ENCODE measurements around the gene CSNK1E. TPM values are rescaled to one million over a fixed set of nuclear protein-coding genes. Genes with fewer than 3 reads are reported as not detected.

Gene CSNK1E
- polyA plus RNA-seq, 1 donor (not counting 4 experiments of a cell fraction or from before 2014, with no cell fraction given), result 168 TPM

GRCh38 chr22:38292694-38293093 is 24.5 kb downstream of the CSNK1E start:
- DNase-seq (ENCODE audit: low read depth, low spot score) (no peak), FAIRE-seq (no peak)
- dilution Hi-C loops (cut with MboI; ENCODE audit: extremely low pct_ligation_motif_present, low sequenced_read_pairs), result no loop called here
- Histone ChIP-seq H2AFZ (ENCODE audit: control insufficient read depth, low read length) (no peak overlapping the region), H3K79me2 (ENCODE audit: control insufficient read depth, insufficient read depth, low read length) (peaks cover 21% of the 10 kb centered on the region), H3K27me3 (ENCODE audit: control insufficient read depth, extremely low read depth, insufficient read depth, low read length) (no peaks in the 10 kb centered on the region), H3K27ac (ENCODE audit: control insufficient read depth, insufficient read depth, low read length) (no peak overlapping the region), H4K20me1 (ENCODE audit: control insufficient read depth, extremely low read depth, insufficient read depth, low read length) (peaks cover 3% of the 10 kb centered on the region), H3K9ac (ENCODE audit: control insufficient read depth, extremely low read depth, insufficient read depth, low read length) (no peak overlapping the region), H3K4me3 (ENCODE audit: control insufficient read depth in 2 of 3, extremely low read depth in 1 of 3, insufficient read depth in 2 of 3, low read depth in 1 of 3, low read length in 3 of 3) (no peak overlapping the region), H3K9me3 (ENCODE audit: control insufficient read depth, low read depth, low read length) (no peaks in the 10 kb centered on the region), H3K36me3 (ENCODE audit: control insufficient read depth in 2 of 2, extremely low read depth in 1 of 2, insufficient read depth in 2 of 2, low read length in 2 of 2) (peaks cover 56 to 76% of the 10 kb centered on the region in 2 experiments), H3K9me1 (ENCODE audit: control insufficient read depth, extremely low read depth, insufficient read depth, low read length) (no peaks in the 10 kb centered on the region), H3K4me2 (ENCODE audit: control insufficient read depth, extremely low read depth, insufficient read depth, low read depth, low read length) (no peak overlapping the region), H3K4me1 (ENCODE audit: control insufficient read depth, extremely low read depth, insufficient read depth, low read length) (no peaks in the 10 kb centered on the region)
- TF ChIP-seq EZH2 (IDR thresholded peaks at IDR 0.05; ENCODE audit: low read length), result no peak
- TF ChIP-seq CTCF (optimal IDR thresholded peaks at IDR 0.05 in 1 of 3, IDR thresholded peaks at IDR 0.05 in 1 of 3, conservative IDR thresholded peaks at IDR 0.05 in 1 of 3; ENCODE audit: extremely low read depth in 1 of 3, insufficient read depth in 2 of 3, low read length in 3 of 3), result no peak

GRCh38 chr22:38291201-38291777 is 25.9 kb downstream of the CSNK1E start:
- Histone ChIP-seq H3K36me3 (ENCODE audit: control insufficient read depth in 2 of 2, extremely low read depth in 1 of 2, insufficient read depth in 2 of 2, low read length in 2 of 2) (peaks cover 47 to 67% of the 10 kb centered on the region in 2 experiments), H2AFZ (ENCODE audit: control insufficient read depth, low read length) (no peak overlapping the region), H3K9ac (ENCODE audit: control insufficient read depth, extremely low read depth, insufficient read depth, low read length) (no peak overlapping the region), H3K27ac (ENCODE audit: control insufficient read depth, insufficient read depth, low read length) (no peak overlapping the region), H3K4me3 (ENCODE audit: control insufficient read depth in 2 of 3, extremely low read depth in 1 of 3, insufficient read depth in 2 of 3, low read depth in 1 of 3, low read length in 3 of 3) (no peak overlapping the region), H3K4me1 (ENCODE audit: control insufficient read depth, extremely low read depth, insufficient read depth, low read length) (no peaks in the 10 kb centered on the region), H3K9me1 (ENCODE audit: control insufficient read depth, extremely low read depth, insufficient read depth, low read length) (no peaks in the 10 kb centered on the region), H3K4me2 (ENCODE audit: control insufficient read depth, extremely low read depth, insufficient read depth, low read depth, low read length) (no peak overlapping the region), H3K27me3 (ENCODE audit: control insufficient read depth, extremely low read depth, insufficient read depth, low read length) (no peaks in the 10 kb centered on the region), H3K9me3 (ENCODE audit: control insufficient read depth, low read depth, low read length) (no peaks in the 10 kb centered on the region), H4K20me1 (ENCODE audit: control insufficient read depth, extremely low read depth, insufficient read depth, low read length) (peaks cover 3% of the 10 kb centered on the region), H3K79me2 (ENCODE audit: control insufficient read depth, insufficient read depth, low read length) (peaks cover 12% of the 10 kb centered on the region)
- FAIRE-seq, result no peak
- dilution Hi-C loops (cut with MboI; ENCODE audit: extremely low pct_ligation_motif_present, low sequenced_read_pairs), result no loop called here
- TF ChIP-seq CTCF (optimal IDR thresholded peaks at IDR 0.05 in 1 of 3, IDR thresholded peaks at IDR 0.05 in 1 of 3, conservative IDR thresholded peaks at IDR 0.05 in 1 of 3; ENCODE audit: extremely low read depth in 1 of 3, insufficient read depth in 2 of 3, low read length in 3 of 3), result no peak
- no peak for TF ChIP-seq EZH2 (IDR thresholded peaks at IDR 0.05; ENCODE audit: low read length)
- no peak for DNase-seq (ENCODE audit: low read depth, low spot score)
